HUES6 (cell line): ENCODE data around the gene TTC9C.
"Not testable (repeated sequence)": the region's sequence is repeated elsewhere in the genome, so short reads cannot be mapped to it uniquely, and the experiment has no call there.

Experiments
- H3K27ac ChIP-seq: 2 replicates; pipeline ENCODE4 v1.7.0; 2013; ENCODE audit warnings: low read depth, mild to moderate bottlenecking, low read length, inconsistent platforms
- H3K27me3 ChIP-seq: 2 replicates; pipeline ENCODE4 v1.6.1; 2013; ENCODE audit warnings: low read length; ENCODE audit not compliant: control insufficient read depth, insufficient read depth
- H3K36me3 ChIP-seq: 2 replicates; pipeline ENCODE4 v1.6.1; 2013; ENCODE audit warnings: low read length; ENCODE audit not compliant: control insufficient read depth, insufficient read depth
- H3K4me1 ChIP-seq: 2 replicates; pipeline ENCODE4 v1.6.1; 2013; ENCODE audit warnings: low read length; ENCODE audit not compliant: control insufficient read depth, insufficient read depth
- H3K4me3 ChIP-seq: 2 replicates; pipeline ENCODE4 v1.5.1; 2013; ENCODE audit warnings: low read depth, low read length
- H3K9ac ChIP-seq: one replicate; pipeline ENCODE4 v1.6.1; 2013; ENCODE audit warnings: mild to moderate bottlenecking, low read length
- H3K9me3 ChIP-seq: 2 replicates; pipeline ENCODE4 v1.6.1; 2013; ENCODE audit warnings: low read depth, low read length; ENCODE audit not compliant: control insufficient read depth, insufficient read depth

The TTC9C gene

GRCh38 chr11:62728171-62728988, at the start of gene TTC9C:
Gene TTC9C, plus strand, starts transcription at chr11:62728486. Its CDS starts 363 bp downstream, at chr11:62728849.
- Histone ChIP-seq H3K27ac (peak within 1 kb of the TSS; percentile 89), H3K27me3 (no peaks in the 10 kb centered on the region), H3K4me1 (peaks cover 7% of the 10 kb centered on the region; the same call in 1 of the 2 replicates), H3K4me3 (peak within 1 kb of the TSS; percentile 89), H3K36me3 (peaks cover 30% of the 10 kb centered on the region), H3K9me3 (no peaks in the 10 kb centered on the region), H3K9ac (peak within 1 kb of the TSS; percentile 90)

- Histone ChIP-seq H3K4me3 (peak within 1 kb of the TSS; percentile 94), H3K36me3 (peaks cover 21% of the 10 kb centered on the region), H3K27me3 (no peaks in the 10 kb centered on the region)
These were observed 49.3 kb upstream of the TTC9C start, which contains the start of gene UBXN1 for GRCh38 chr11:62678770-62679696. Gene UBXN1, minus strand, starts transcription at chr11:62679073. Its CDS starts 150 bp downstream, at chr11:62678923.

GRCh38 chr11:62680825-62681240, 47.5 kb upstream of the TTC9C start:
- Histone ChIP-seq H3K4me3 (no peak overlapping the region), H3K36me3 (peaks cover 19% of the 10 kb centered on the region), H3K27ac (no peak overlapping the region), H3K9me3 (no peaks in the 10 kb centered on the region), H3K9ac (no peak overlapping the region), H3K4me1 (0 out of 2 replicates have a peak, but pooled peaks cover 4% of the 10 kb centered on the region), H3K27me3 (no peaks in the 10 kb centered on the region)

More at GRCh38 chr11:62678770-62679696, 49.3 kb upstream of the TTC9C start, which contains the start of gene UBXN1:
- Histone ChIP-seq H3K9me3 (no peaks in the 10 kb centered on the region), H3K27ac (peak within 1 kb of the TSS; percentile 83; the same call in 1 of the 2 replicates), H3K4me1 (0 out of 2 replicates have a peak, but pooled peaks cover 4% of the 10 kb centered on the region), H3K9ac (peak within 1 kb of the TSS; percentile 94)

GRCh38 chr11:62682518-62682917, 45.8 kb upstream of the TTC9C start:
- Histone ChIP-seq H3K27me3 (no peaks in the 10 kb centered on the region), H3K27ac (no peak overlapping the region), H3K36me3 (peaks cover 4% of the 10 kb centered on the region), H3K4me3 (no peak overlapping the region), H3K9ac (no peak overlapping the region), H3K4me1 (0 out of 2 replicates have a peak, but pooled peaks cover 4% of the 10 kb centered on the region), H3K9me3 (no peaks in the 10 kb centered on the region)

GRCh38 chr11:62687508-62688396, 40.5 kb upstream of the TTC9C start:
- H3K4me1 ChIP-seq = peaks cover 8% of the 10 kb centered on the region; the same call in 1 of the 2 replicates
- H3K4me3 ChIP-seq = peak overlapping the region; percentile 14; the same call in 1 of the 2 replicates
- peaks cover 30% of the 10 kb centered on the region for H3K36me3 ChIP-seq
- no peaks in the 10 kb centered on the region for H3K27me3 ChIP-seq
- no peaks in the 10 kb centered on the region for H3K9me3 ChIP-seq
- no peak overlapping the region for H3K27ac ChIP-seq
- H3K9ac ChIP-seq = no peak overlapping the region

- Histone ChIP-seq H3K27ac (no peak overlapping the region), H3K9me3 (no peaks in the 10 kb centered on the region), H3K4me3 (no peak overlapping the region), H3K9ac (no peak overlapping the region), H3K4me1 (peaks cover 8% of the 10 kb centered on the region; the same call in 1 of the 2 replicates), H3K36me3 (peaks cover 38% of the 10 kb centered on the region), H3K27me3 (no peaks in the 10 kb centered on the region)
These were observed 39.8 kb upstream of the TTC9C start for GRCh38 chr11:62688491-62688890.

- H3K4me1 ChIP-seq = peaks cover 8% of the 10 kb centered on the region; the same call in 1 of the 2 replicates
- H3K27me3 ChIP-seq = no peaks in the 10 kb centered on the region
- no peak within 1 kb of the TSS for H3K27ac ChIP-seq
- H3K9me3 ChIP-seq = no peaks in the 10 kb centered on the region
- H3K36me3 ChIP-seq = peaks cover 47% of the 10 kb centered on the region
- no peak within 1 kb of the TSS for H3K9ac ChIP-seq
- H3K4me3 ChIP-seq = no peak within 1 kb of the TSS
These were observed 38.7 kb upstream of the TTC9C start, which contains the start of gene LRRN4CL for GRCh38 chr11:62689421-62690183. Gene LRRN4CL, minus strand, starts transcription at chr11:62689530. Its CDS starts 1,022 bp downstream, at chr11:62688508.

GRCh38 chr11:62693624-62694023, 34.7 kb upstream of the TTC9C start:
- H3K27me3 ChIP-seq, H3K4me3 ChIP-seq, H3K27ac ChIP-seq, H3K4me1 ChIP-seq, H3K9me3 ChIP-seq, H3K9ac ChIP-seq: not testable (repeated sequence)
- peaks cover 50% of the 10 kb centered on the region for H3K36me3 ChIP-seq

GRCh38 chr11:62694455-62695167, 33.7 kb upstream of the TTC9C start:
- no peaks in the 10 kb centered on the region for H3K9me3 ChIP-seq
- H3K4me3 ChIP-seq = no peak overlapping the region
- H3K27me3 ChIP-seq = no peaks in the 10 kb centered on the region
- H3K9ac ChIP-seq = no peak overlapping the region
- H3K36me3 ChIP-seq = peaks cover 49% of the 10 kb centered on the region
- H3K4me1 ChIP-seq = peaks cover 4% of the 10 kb centered on the region; the same call in 1 of the 2 replicates
- no peak overlapping the region for H3K27ac ChIP-seq
